GM19025 (cell line): ENCODE measurements around the gene SAT2.

Experiments used
- ATAC-seq: cut with Tn5 transposase; IDR thresholded peaks from one replicate; pipeline ENCODE4 v1.9.1; 2021; ENCODE audit warnings: mild to moderate bottlenecking, low read depth, moderate library complexity; ENCODE audit not compliant: unreplicated experiment

SAT2 gene

GRCh38 chr17:7593296-7593695 lies 34.3 kb downstream of the SAT2 start:
- no peak for ATAC-seq

GRCh38 chr17:7592422-7593021 lies 35.1 kb downstream of the SAT2 start:
- ATAC-seq: no peak

- no peak for ATAC-seq
Observed at GRCh38 chr17:7591596-7591995, 36.0 kb downstream of the SAT2 start.

GRCh38 chr17:7590743-7591142 lies 36.9 kb downstream of the SAT2 start:
- ATAC-seq: no peak

- ATAC-seq: no peak
Observed at GRCh38 chr17:7589891-7590691, 37.5 kb downstream of the SAT2 start, which contains the start of gene SOX15. Gene SOX15 (minus strand): TSS chr17:7590094. CDS start chr17:7589676, 418 bp downstream.

- ATAC-seq: no peak
Observed at GRCh38 chr17:7589204-7589868, 38.3 kb downstream of the SAT2 start.

GRCh38 chr17:7588553-7589203 lies 38.9 kb downstream of the SAT2 start:
- ATAC-seq: no peak

GRCh38 chr17:7587420-7588151 lies 40.0 kb downstream of the SAT2 start:
- no peak for ATAC-seq

- no peak for ATAC-seq
Observed at GRCh38 chr17:7586673-7587419, 40.8 kb downstream of the SAT2 start.

- peak; percentile 70 for ATAC-seq
Observed at GRCh38 chr17:7583253-7584109, 44.1 kb downstream of the SAT2 start, which contains the start of gene MPDU1. Gene MPDU1 (plus strand): TSS chr17:7583852. CDS start chr17:7583863, 11 bp downstream.

GRCh38 chr17:7582396-7583252 lies 45.0 kb downstream of the SAT2 start:
- no peak for ATAC-seq

GRCh38 chr17:7580604-7581575 lies 46.7 kb downstream of the SAT2 start:
- ATAC-seq: no peak

GRCh38 chr17:7579834-7580603 lies 47.6 kb downstream of the SAT2 start:
- no peak for ATAC-seq

GRCh38 chr17:7579001-7579833 lies 48.4 kb downstream of the SAT2 start, which contains the start of gene CD68:
Gene CD68 (plus strand): TSS chr17:7579638. CDS start chr17:7579678, 40 bp downstream.
- peak; percentile 34 for ATAC-seq
